ENCODE results near the gene INAFM1. TPM values are rescaled to one million over a fixed set of nuclear protein-coding genes. Genes with fewer than 3 reads are reported as not detected.

The INAFM1 gene
- total and polyA plus RNA-seq, 11 donors: 4.8 to 14.0 (median 9.5) TPM

DNA sequence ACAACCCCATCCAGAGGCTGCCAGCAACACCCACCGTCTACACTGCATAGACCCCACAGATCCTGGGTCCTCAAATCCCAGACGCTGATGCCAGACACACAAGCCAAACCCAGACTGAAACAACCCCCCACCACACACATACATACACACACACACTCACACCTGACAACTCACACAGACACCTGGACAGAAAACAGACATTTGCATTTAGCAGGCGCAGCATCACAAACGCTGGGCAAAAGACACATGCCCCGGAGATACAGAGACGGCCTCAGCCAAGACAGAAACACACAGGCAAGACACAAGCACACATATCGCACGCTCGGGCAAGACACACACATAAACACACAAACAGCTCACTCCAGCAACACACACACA is 45.0 kb upstream of the INAFM1 start:
- WGBS, 4 donors: 3 to 11% (median 7%) methylated on average over 9 of the region's 9 CpGs
- H3K36me3 ChIP-seq: peaks cover 0 to 10% (median 0%) of the 10 kb centered on the region in 9 donors
- H3K27ac ChIP-seq: peak overlapping the region in 11 of 12 donors; percentile 61 to 100 (median 99)
- ATAC-seq (no peak), DNase-seq (no peak)
- H3K4me3 ChIP-seq: peak overlapping the region; percentile 72 to 99 (median 96)
- peaks cover 0 to 67% (median 36%) of the 10 kb centered on the region in 12 donors for H3K4me1 ChIP-seq
- intact Hi-C loops (cut with DNase I): loop anchor here in 2 of 10 donors (2.0 to 5.0 kb wide), 2 partner anchors 15 to 72 kb away; no protein-coding TSS in a partner anchor
- H3K9me3 ChIP-seq: no peaks in the 10 kb centered on the region
- no peaks in the 10 kb centered on the region for H3K27me3 ChIP-seq
- TF ChIP-seq, protein P1, sequence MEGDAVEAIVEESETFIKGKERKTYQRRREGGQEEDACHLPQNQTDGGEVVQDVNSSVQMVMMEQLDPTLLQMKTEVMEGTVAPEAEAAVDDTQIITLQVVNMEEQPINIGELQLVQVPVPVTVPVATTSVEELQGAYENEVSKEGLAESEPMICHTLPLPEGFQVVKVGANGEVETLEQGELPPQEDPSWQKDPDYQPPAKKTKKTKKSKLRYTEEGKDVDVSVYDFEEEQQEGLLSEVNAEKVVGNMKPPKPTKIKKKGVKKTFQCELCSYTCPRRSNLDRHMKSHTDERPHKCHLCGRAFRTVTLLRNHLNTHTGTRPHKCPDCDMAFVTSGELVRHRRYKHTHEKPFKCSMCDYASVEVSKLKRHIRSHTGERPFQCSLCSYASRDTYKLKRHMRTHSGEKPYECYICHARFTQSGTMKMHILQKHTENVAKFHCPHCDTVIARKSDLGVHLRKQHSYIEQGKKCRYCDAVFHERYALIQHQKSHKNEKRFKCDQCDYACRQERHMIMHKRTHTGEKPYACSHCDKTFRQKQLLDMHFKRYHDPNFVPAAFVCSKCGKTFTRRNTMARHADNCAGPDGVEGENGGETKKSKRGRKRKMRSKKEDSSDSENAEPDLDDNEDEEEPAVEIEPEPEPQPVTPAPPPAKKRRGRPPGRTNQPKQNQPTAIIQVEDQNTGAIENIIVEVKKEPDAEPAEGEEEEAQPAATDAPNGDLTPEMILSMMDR (IDR thresholded peaks at IDR 0.05): no peak
- TF ChIP-seq POLR2A (IDR thresholded peaks at IDR 0.05): no peak

DNA sequence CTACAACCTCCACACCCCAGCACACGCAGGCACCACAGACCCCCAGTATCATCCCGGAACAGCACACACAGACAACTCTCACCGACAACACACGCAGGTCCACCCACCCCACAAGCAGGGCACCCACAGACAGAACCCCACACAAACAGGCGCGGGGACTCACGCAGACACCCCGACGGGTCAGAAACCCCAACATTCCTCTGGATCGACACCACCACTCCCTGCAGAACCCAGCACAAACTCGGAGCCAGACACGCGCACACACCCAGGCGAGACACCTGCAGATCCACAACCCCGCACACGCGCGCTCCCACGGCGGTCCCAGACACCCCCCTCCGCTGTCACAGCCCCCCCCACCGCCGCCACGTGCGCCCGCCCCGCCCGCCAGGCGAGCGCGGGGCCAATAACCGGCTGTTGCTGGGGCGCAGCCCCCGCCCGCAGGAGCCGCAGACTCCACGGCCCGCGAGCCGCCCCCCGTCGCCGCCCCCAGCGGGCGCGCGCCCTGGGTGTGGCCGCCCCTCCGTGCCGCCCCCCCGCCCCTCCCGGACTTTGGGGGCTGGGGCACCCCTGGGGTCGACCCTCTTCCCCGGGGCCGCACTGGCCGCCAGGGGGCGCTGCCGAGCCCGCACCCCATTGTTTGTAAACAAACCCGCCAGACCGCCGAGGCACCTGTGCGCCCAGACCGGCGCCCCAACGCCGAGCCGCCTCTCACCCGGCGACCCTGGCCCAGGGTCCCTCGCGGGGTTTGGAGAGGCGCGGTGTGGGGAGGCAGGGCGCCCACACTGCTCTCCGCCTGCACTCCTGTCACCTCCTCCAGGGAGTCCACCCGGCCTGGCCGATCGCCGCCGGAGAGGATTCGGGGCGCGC is 44.4 kb upstream of the INAFM1 start:
- WGBS, 4 donors: 1 to 4% (median 3%) methylated on average over 17 to 84 of the region's 84 CpGs
- peaks cover 0 to 66% (median 36%) of the 10 kb centered on the region in 12 donors for H3K4me1 ChIP-seq
- no peak for ATAC-seq
- TF ChIP-seq POLR2A (IDR thresholded peaks at IDR 0.05): no peak
- TF ChIP-seq, protein P1 (IDR thresholded peaks at IDR 0.05): peak; percentile 67 to 97 (median 82)
- peak; percentile 55 to 88 (median 76) for DNase-seq
- H3K4me3 ChIP-seq: peak overlapping the region; percentile 72 to 99 (median 96)
- H3K27ac ChIP-seq: peak overlapping the region; percentile 61 to 100 (median 96)
- H3K36me3 ChIP-seq: peaks cover 0 to 4% (median 0%) of the 10 kb centered on the region in 9 donors
- no peaks in the 10 kb centered on the region for H3K9me3 ChIP-seq
- no peaks in the 10 kb centered on the region for H3K27me3 ChIP-seq
- intact Hi-C loops (cut with DNase I): loop anchor here in 1 of 10 donors (2.0 kb wide), 1 partner anchor 15 kb away; no protein-coding TSS in a partner anchor

DNA sequence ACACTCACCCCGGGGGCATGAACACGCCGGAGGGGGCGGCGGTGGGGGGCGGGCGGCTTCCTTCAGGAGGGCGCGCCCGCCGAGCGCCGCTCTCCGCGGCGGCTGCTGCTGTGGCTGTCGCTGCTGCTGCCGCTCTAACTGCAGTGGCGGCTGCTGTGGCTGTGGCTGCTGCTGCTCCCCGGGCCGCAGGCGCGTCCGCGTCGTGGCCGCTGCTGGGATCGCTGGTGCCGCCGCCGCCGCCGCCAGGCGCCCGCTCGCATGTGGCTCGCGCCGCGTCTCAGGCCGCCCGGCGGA is 43.8 kb upstream of the INAFM1 start, which contains the start of gene BBC3:
Gene BBC3, minus strand, starts transcription at position 279 of the 294 bp plus-strand sequence. CDS start 2,768 bp downstream, outside the sequence.
- peak in 1 of 5 donors; percentile 52 for DNase-seq
- no peaks in the 10 kb centered on the region for H3K36me3 ChIP-seq
- no peak for ATAC-seq
- peak within 1 kb of the TSS; percentile 72 to 99 (median 96) for H3K4me3 ChIP-seq
- H3K27me3 ChIP-seq: no peaks in the 10 kb centered on the region
- intact Hi-C loops (cut with DNase I): loop anchor here in 1 of 10 donors (2.0 kb wide), 1 partner anchor 14 kb away; no protein-coding TSS in a partner anchor
- TF ChIP-seq, protein P1 (IDR thresholded peaks at IDR 0.05): no peak
- peak in 1 of 2 donors; percentile 62 for TF ChIP-seq POLR2A (IDR thresholded peaks at IDR 0.05)
- H3K9me3 ChIP-seq: no peaks in the 10 kb centered on the region
- peak within 1 kb of the TSS; percentile 70 to 100 (median 96) for H3K27ac ChIP-seq
- 0 to 1% (median 0%) methylated on average over 12 to 43 of the region's 43 CpGs; no CpG with 5 or more reads in 1 of the 4 donors for WGBS, 4 donors
- H3K4me1 ChIP-seq: peaks cover 0 to 61% (median 34%) of the 10 kb centered on the region in 12 donors

All from heart left ventricle (tissue), 16 donors.